GM12878 (cell line): ENCODE measurements around the gene FBN3. TPM values are rescaled to one million over a fixed set of nuclear protein-coding genes. Genes with fewer than 3 reads are reported as not detected.

Experiments used
- ATAC-seq: fragments of 200-7000 bp; cut with Tn5 transposase; 3 replicates; pipeline ENCODE4 v1.9.1; 2020; ENCODE audit warnings: mild to moderate bottlenecking, moderate library complexity
- BruUV-seq: library from RNA; stranded (reverse); fragments of 400-500 nt; replicated peaks from 2 replicates; lab custom pipeline; 2021; lab: Mats Ljungman, UMichigan
- CTCF ChIA-PET: fragments of 300-600 bp; sonication (Branson Sonifier 250); formaldehyde crosslinking; extraction: SDS; loops from one replicate; lab custom pipeline; 2021; ENCODE audit warnings: inconsistent platforms; lab: Yijun Ruan, JAX
- POLR2A ChIA-PET: fragments of 350-600 bp; formaldehyde crosslinking; extraction: SDS; loops from one replicate; lab custom pipeline; 2021; ENCODE audit warnings: inconsistent platforms; lab: Charles Lee
- RAD21 ChIA-PET: fragments of 300-600 bp; sonication (Branson Sonifier 250); formaldehyde crosslinking; loops from one replicate; lab custom pipeline; 2023; ENCODE audit warnings: antibody characterized with exemption; ENCODE audit not compliant: unreplicated experiment; lab: Charles Lee
- SMC1A ChIA-PET: fragments of 300-600 bp; sonication (Branson Sonifier 250); formaldehyde crosslinking; loops from one replicate; lab custom pipeline; 2023; ENCODE audit not compliant: unreplicated experiment, uncharacterized antibody; lab: Charles Lee
- DNase-seq: peaks from one replicate; pipeline ENCODE4 v3.0.0-alpha.2; 2011; ENCODE audit warnings: low read depth, low spot score
- FAIRE-seq: peaks from 3 replicates; lab custom pipeline; 2011; peaks lifted over from hg19 to GRCh38; lab: Jason Lieb, UNC
- H2AFZ ChIP-seq: 2 replicates; pipeline ENCODE4 v1.6.0; 2011; ENCODE audit warnings: low read depth, low read length, control low read depth; ENCODE audit not compliant: control insufficient read depth
- H3K27ac ChIP-seq: 2 replicates; pipeline ENCODE4 v1.5.1; 2011; ENCODE audit warnings: control low read depth; ENCODE audit not compliant: control insufficient read depth, insufficient read depth
- H3K27me3 ChIP-seq, 2 experiments: replicated peaks in 1 of 2; 2 replicates each; pipeline versions ENCODE4 v1.6.0 to v1.6.1; 2011; ENCODE audit warnings: low read length in 1 of 2; ENCODE audit not compliant: control insufficient read depth in 2 of 2, insufficient read depth in 2 of 2
- H3K36me3 ChIP-seq, 2 experiments: 2 replicates each; pipeline ENCODE4 v1.5.1; 2011; ENCODE audit warnings: low read length in 1 of 2; ENCODE audit not compliant: control insufficient read depth in 2 of 2, insufficient read depth in 2 of 2
- H3K4me1 ChIP-seq: 2 replicates; pipeline ENCODE4 v1.6.1; 2011; ENCODE audit warnings: mild to moderate bottlenecking, low read length, moderate library complexity, mixed read lengths; ENCODE audit not compliant: control insufficient read depth, insufficient read depth
- H3K4me2 ChIP-seq: 2 replicates; pipeline ENCODE4 v1.6.0; 2011; ENCODE audit warnings: control low read depth; ENCODE audit not compliant: control insufficient read depth, insufficient read depth
- H3K4me3 ChIP-seq: fragments of 200-600 bp; sonication (generic); 2 replicates; pipeline ENCODE4 v1.5.1; 2016
- H3K79me2 ChIP-seq: 2 replicates; pipeline ENCODE4 v1.6.0; 2011; ENCODE audit warnings: low read length; ENCODE audit not compliant: control insufficient read depth, insufficient read depth
- H3K9ac ChIP-seq: 2 replicates; pipeline ENCODE4 v1.8.0; 2011; ENCODE audit warnings: low read length, control low read depth, mixed read lengths; ENCODE audit not compliant: control insufficient read depth, insufficient read depth
- H3K9me3 ChIP-seq: replicated peaks from 3 replicates; pipeline ENCODE4 v1.5.1; 2011; ENCODE audit warnings: mild to moderate bottlenecking, low read length; ENCODE audit not compliant: control insufficient read depth, insufficient read depth
- H4K20me1 ChIP-seq: 2 replicates; pipeline ENCODE4 v1.6.0; 2011; ENCODE audit not compliant: control insufficient read depth, insufficient read depth
- ATF7 ChIP-seq: fragments of 450-650 bp; IDR thresholded peaks from 2 replicates; pipeline ENCODE4 v1.6.1; 2016; ENCODE audit warnings: low read depth, mild to moderate bottlenecking
- BCL3 ChIP-seq: IDR thresholded peaks from 2 replicates; pipeline ENCODE4 v1.6.1; 2011; ENCODE audit warnings: borderline replicate concordance, low read depth, mild to moderate bottlenecking, moderate library complexity, low read length; ENCODE audit not compliant: insufficient read depth, poor library complexity, severe bottlenecking
- CEBPZ ChIP-seq: fragments of 150-350 bp; IDR thresholded peaks from 2 replicates; pipeline ENCODE4 v1.6.1; 2016; ENCODE audit warnings: low read depth, low read length
- CHD2 ChIP-seq: IDR thresholded peaks from 2 replicates; pipeline ENCODE4 v1.6.1; 2011; ENCODE audit warnings: low read depth, low read length, improper control_type of control experiment, borderline replicate concordance
- FOS ChIP-seq: IDR thresholded peaks from 3 replicates; pipeline ENCODE4 v1.6.1; 2011; ENCODE audit warnings: borderline replicate concordance; ENCODE audit not compliant: insufficient read length; ENCODE audit errors: extremely low read depth
- KAT2A ChIP-seq: conservative IDR thresholded peaks from 2 replicates; pipeline ENCODE4 v1.6.1; 2011; ENCODE audit warnings: low read depth, low read length; ENCODE audit not compliant: control insufficient read depth
- MTA2 ChIP-seq: fragments of 450-650 bp; IDR thresholded peaks from 2 replicates; pipeline ENCODE4 v1.6.1; 2016; ENCODE audit warnings: low read depth, mild to moderate bottlenecking, moderate library complexity
- PKNOX1 ChIP-seq: fragments of 450-650 bp; IDR thresholded peaks from 2 replicates; pipeline ENCODE4 v1.6.1; 2016; ENCODE audit warnings: mild to moderate bottlenecking
- SMAD5 ChIP-seq: IDR thresholded peaks from 2 replicates; pipeline ENCODE4 v1.6.1; 2016; ENCODE audit warnings: antibody characterized with exemption, low read depth
- TBL1XR1 ChIP-seq: IDR thresholded peaks from 2 replicates; pipeline ENCODE4 v1.6.1; 2012; ENCODE audit warnings: low read depth, low read length, improper control_type of control experiment
- TCF12 ChIP-seq: IDR thresholded peaks from 2 replicates; pipeline ENCODE4 v1.6.1; 2011; ENCODE audit warnings: low read depth, mild to moderate bottlenecking, low read length
- TCF3 ChIP-seq: IDR thresholded peaks from 2 replicates; pipeline ENCODE4 v1.6.1; 2012; ENCODE audit warnings: low read depth, mild to moderate bottlenecking, low read length, borderline replicate concordance; ENCODE audit not compliant: insufficient read depth
- WGBS: methylation state at CpG from one replicate; pipeline ENCODE4 v1.1.6; 2016; ENCODE audit warnings: low lambda C conversion rate; ENCODE audit not compliant: insufficient replicate concordance, insufficient coverage; ENCODE audit errors: missing lambda C conversion rate; 5-methylcytosine and 5-hydroxymethylcytosine counted together
- in situ Hi-C: fragments of 300-500 bp; cut with MboI; formaldehyde crosslinking; loops from 9 replicates; pipeline ENCODE4 v1.14.3; 2018; ENCODE audit warnings: mixed read lengths
- intact Hi-C: fragments of 100-400 bp; cut with micrococcal nuclease; formaldehyde crosslinking; loops from one replicate; pipeline ENCODE4 v1.14.2; 2022; ENCODE audit not compliant: unreplicated experiment
- polyA plus RNA-seq, 11 experiments: library from polyadenylated mRNA; depleted of rRNA in 4 of 11; unstranded in 6 of 11; stranded (reverse) in 5 of 11; fragments of >200 nt; fragmentation: Nextera tagmentation in 4 of 11; fragmentation: Illumina TruSeq in 1 of 11; extraction: Ambion mirVana in 4 of 11; extraction: Trizol in 1 of 11; gene quantifications; 1 replicate in 1 of 11; 2 replicates in 10 of 11; pipeline versions ENCODE4 v1.2.1 to v1.2.3, GENCODE V29; 2011 to 2016; ENCODE audit warnings: inconsistent platforms in 2 of 11, missing spikeins in 2 of 11, low read depth in 1 of 11
- total RNA-seq, 4 experiments: library from RNA; depleted of rRNA in 3 of 4; stranded (reverse); fragments of >200 nt in 3 of 4; fragmentation: Illumina TruSeq in 1 of 4; extraction: Trizol in 1 of 4; gene quantifications; 2 replicates each; pipeline versions ENCODE4 v1.2.1 to v1.2.3, GENCODE V29; 2013 to 2021

The FBN3 gene
- total and polyA plus RNA-seq, 10 of the 15 experiments (the other 5 are each of a cell fraction or from before 2014, with no cell fraction given): 0.05 TPM; not detected in 9

GRCh38 chr19:8045872-8046568 is 103.4 kb downstream of the FBN3 start (continued):
- TF ChIP-seq KAT2A (no peak), TCF3 (no peak), FOS (no peak), BCL3 (no peak)
- TF ChIP-seq, all 136 proteins: peak for 0

GRCh38 chr19:8044018-8044417 is 105.4 kb downstream of the FBN3 start:
- ChIA-PET POLR2A (no interaction called here), SMC1A (no interaction called here), RAD21 (no interaction called here)
- in situ Hi-C loops: no loop called here
- no peak overlapping the region for H3K4me3 ChIP-seq
- no peak for TF ChIP-seq TBL1XR1
- no peak for TF ChIP-seq CEBPZ
- no peak for TF ChIP-seq MTA2
- no peak for TF ChIP-seq TCF12
- no peak for TF ChIP-seq SMAD5
- no peak for TF ChIP-seq ATF7
- TF ChIP-seq PKNOX1: no peak
- no peak for TF ChIP-seq CHD2
- TF ChIP-seq, all 136 proteins: peak for 0
- Histone ChIP-seq H3K4me2 (no peak overlapping the region), H3K36me3 (no peaks in the 10 kb centered on the region), H3K79me2 (no peaks in the 10 kb centered on the region), H3K9me3 (no peaks in the 10 kb centered on the region), H2AFZ (no peak overlapping the region), H3K4me1 (0 out of 2 replicates have a peak, but pooled peaks cover 2% of the 10 kb centered on the region), H3K27ac (no peak overlapping the region), H3K27me3 (no peaks in the 10 kb centered on the region), H3K9ac (no peak overlapping the region), H4K20me1 (no peaks in the 10 kb centered on the region)
- 67% methylated on average over 10 of the region's 10 CpGs for WGBS
- no peak for ATAC-seq
- DNase-seq: no peak
- CTCF ChIA-PET: no interaction called here
- intact Hi-C loops: no loop called here
- FAIRE-seq: no peak
- no TSS peak for BruUV-seq
